Right lobe of liver (tissue), 4 donors: ENCODE measurements around the gene GRM7.

Source experiments
- POLR2A ChIP-seq: fragments of 450-650 bp; IDR thresholded peaks from one replicate; pipeline ENCODE4 v1.6.1; 2017; ENCODE audit warnings: antibody characterized with exemption, mild to moderate bottlenecking
- TF ChIP-seq, protein P1 (sequence below), 4 donors: fragments of 200-600 bp in 3 of 4; fragments of 450-650 bp in 1 of 4; IDR thresholded peaks; one replicate each; pipeline versions ENCODE4 v1.5.1 to v1.8.0; 2016 to 2022; ENCODE audit warnings: antibody characterized with exemption in 4 of 4, mild to moderate bottlenecking in 2 of 4
- donor health status: DM: no; HTN: no; CAD: no.
- donor health status: DM: no; HTN: no; CAD: no.
- donor health status: DM: no; HTN: yes; CAD: no.

GRCh38 chr3:7292362-7292761 is 431.4 kb downstream of the GRM7 start:
- TF ChIP-seq, protein P1, sequence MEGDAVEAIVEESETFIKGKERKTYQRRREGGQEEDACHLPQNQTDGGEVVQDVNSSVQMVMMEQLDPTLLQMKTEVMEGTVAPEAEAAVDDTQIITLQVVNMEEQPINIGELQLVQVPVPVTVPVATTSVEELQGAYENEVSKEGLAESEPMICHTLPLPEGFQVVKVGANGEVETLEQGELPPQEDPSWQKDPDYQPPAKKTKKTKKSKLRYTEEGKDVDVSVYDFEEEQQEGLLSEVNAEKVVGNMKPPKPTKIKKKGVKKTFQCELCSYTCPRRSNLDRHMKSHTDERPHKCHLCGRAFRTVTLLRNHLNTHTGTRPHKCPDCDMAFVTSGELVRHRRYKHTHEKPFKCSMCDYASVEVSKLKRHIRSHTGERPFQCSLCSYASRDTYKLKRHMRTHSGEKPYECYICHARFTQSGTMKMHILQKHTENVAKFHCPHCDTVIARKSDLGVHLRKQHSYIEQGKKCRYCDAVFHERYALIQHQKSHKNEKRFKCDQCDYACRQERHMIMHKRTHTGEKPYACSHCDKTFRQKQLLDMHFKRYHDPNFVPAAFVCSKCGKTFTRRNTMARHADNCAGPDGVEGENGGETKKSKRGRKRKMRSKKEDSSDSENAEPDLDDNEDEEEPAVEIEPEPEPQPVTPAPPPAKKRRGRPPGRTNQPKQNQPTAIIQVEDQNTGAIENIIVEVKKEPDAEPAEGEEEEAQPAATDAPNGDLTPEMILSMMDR (IDR thresholded peaks at IDR 0.05) = no peak
- no peak for TF ChIP-seq POLR2A
